ENCODE results near the gene NPM1. TPM values are rescaled to one million over a fixed set of nuclear protein-coding genes. Genes with fewer than 3 reads are reported as not detected.

NPM1 gene
- total RNA-seq, 1 experiment from 2014 or later, result 2,693 TPM

GRCh38 chr5:171434874-171435273, 47.2 kb downstream of the NPM1 start (continued):
- TF ChIP-seq ZFX (IDR thresholded peaks at IDR 0.05) (no peak), ELF1 (IDR thresholded peaks at IDR 0.05; ENCODE audit: borderline replicate concordance, low read depth) (no peak), CBX3 (IDR thresholded peaks at IDR 0.05; ENCODE audit: low read depth) (no peak), ZBTB33 (IDR thresholded peaks at IDR 0.05; ENCODE audit: extremely low read depth, insufficient replicate concordance, low read length) (no peak), RAD21 (IDR thresholded peaks at IDR 0.05; ENCODE audit: low read depth) (no peak), SP1 (IDR thresholded peaks at IDR 0.05; ENCODE audit: low read depth) (no peak)

DNA sequence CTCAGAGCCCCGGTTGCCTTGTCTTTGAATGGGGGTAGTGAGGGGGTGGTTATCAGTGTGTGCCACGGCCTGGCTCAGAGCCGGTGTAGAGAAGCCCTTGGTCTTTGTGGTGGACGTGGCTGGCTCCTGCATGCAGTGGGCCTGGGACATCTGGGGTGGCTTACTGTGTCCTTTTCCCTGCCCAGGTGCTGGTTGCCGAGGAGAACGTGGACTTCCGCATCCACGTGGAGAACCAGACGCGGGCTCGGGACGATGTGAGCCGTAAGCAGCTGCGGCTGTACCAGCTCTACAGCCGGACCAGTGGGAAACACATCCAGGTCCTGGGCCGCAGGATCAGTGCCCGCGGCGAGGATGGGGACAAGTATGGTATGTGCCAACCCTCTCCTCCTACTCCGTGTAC, 48.3 kb downstream of the NPM1 start:
- Histone ChIP-seq H3K27ac (ENCODE audit: low read depth, low read length) (no peak overlapping the region), H4K20me1 (ENCODE audit: insufficient read depth) (no peaks in the 10 kb centered on the region), H3K79me2 (ENCODE audit: insufficient read depth, low read length) (no peaks in the 10 kb centered on the region), H2AFZ (ENCODE audit: low read depth, low read length, poor library complexity, severe bottlenecking) (no peak overlapping the region), H3K9me2 (ENCODE audit: insufficient read depth) (no peaks in the 10 kb centered on the region), H3K4me3 (replicated peaks in 1 of 2; ENCODE audit: low read depth in 1 of 2, low read length in 2 of 2) (no peak overlapping the region), H3K9me3 (ENCODE audit: control insufficient read depth in 1 of 2, insufficient read depth in 1 of 2, low read depth in 1 of 2, low read length in 2 of 2) (no peaks in the 10 kb centered on the region), H3K27me3 (ENCODE audit: insufficient read depth, low read length) (no peaks in the 10 kb centered on the region), H3K9ac (ENCODE audit: low read length) (no peak overlapping the region), H3K4me2 (ENCODE audit: low read length) (no peak overlapping the region), H3K4me1 (ENCODE audit: control insufficient read depth in 1 of 2, insufficient read depth in 2 of 2, low read length in 2 of 2) (no peaks in the 10 kb centered on the region), H3K36me3 (ENCODE audit: control insufficient read depth in 1 of 2, insufficient read depth in 2 of 2, low read length in 2 of 2) (no peaks in the 10 kb centered on the region)
- DNase-seq (ENCODE audit: low read depth, low spot score) (no peak), ATAC-seq (no peak)
- no TSS peak for BruUV-seq (replicated peaks)
- CTCF ChIA-PET, result no interaction called here
- POLR2A ChIA-PET, result no interaction called here
- TF ChIP-seq YY1 (IDR thresholded peaks at IDR 0.05; ENCODE audit: extremely low read depth, insufficient replicate concordance, low read depth, low read length) (no peak), ZNF274 (IDR thresholded peaks at IDR 0.05; ENCODE audit: low read depth, low read length) (no peak), CBX3 (IDR thresholded peaks at IDR 0.05; ENCODE audit: low read depth) (no peak), EZH2 (IDR thresholded peaks at IDR 0.05) (no peak), SP1 (IDR thresholded peaks at IDR 0.05; ENCODE audit: low read depth) (no peak), POLR2AphosphoS5 (IDR thresholded peaks at IDR 0.05; ENCODE audit: low read depth, low read length) (no peak), TCF7L2 (IDR thresholded peaks at IDR 0.05; ENCODE audit: borderline replicate concordance, extremely low read depth, insufficient read depth, insufficient read length) (no peak), SRF (IDR thresholded peaks at IDR 0.05; ENCODE audit: low read depth) (no peak), EGR1 (IDR thresholded peaks at IDR 0.05; ENCODE audit: low read depth) (no peak), ZFX (IDR thresholded peaks at IDR 0.05) (no peak), POLR2A (IDR thresholded peaks at IDR 0.05; ENCODE audit: borderline replicate concordance, extremely low read depth, insufficient read depth, insufficient read length) (no peak), ELF1 (IDR thresholded peaks at IDR 0.05; ENCODE audit: borderline replicate concordance, low read depth) (no peak), CTCF (IDR thresholded peaks at IDR 0.05 in 2 of 3, conservative IDR thresholded peaks at IDR 0.05 in 1 of 3; ENCODE audit: borderline replicate concordance in 1 of 3, insufficient read depth in 1 of 3, low read depth in 2 of 3, low read length in 2 of 3) (no peak), RAD21 (IDR thresholded peaks at IDR 0.05; ENCODE audit: low read depth) (no peak), CEBPB (IDR thresholded peaks at IDR 0.05; ENCODE audit: low read depth) (no peak)
- TF ChIP-seq, protein P1, sequence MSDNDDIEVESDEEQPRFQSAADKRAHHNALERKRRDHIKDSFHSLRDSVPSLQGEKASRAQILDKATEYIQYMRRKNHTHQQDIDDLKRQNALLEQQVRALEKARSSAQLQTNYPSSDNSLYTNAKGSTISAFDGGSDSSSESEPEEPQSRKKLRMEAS (IDR thresholded peaks at IDR 0.05), result no peak
- RAD21 ChIA-PET (ENCODE audit: low non-redundant PET in 1 of 2, low total read pairs in 2 of 2, uncharacterized antibody in 2 of 2, unreplicated experiment in 2 of 2), result no interaction called here
- intact Hi-C loops (cut with micrococcal nuclease), result no loop called here
